Measurements from ENCODE around the gene ZNF600. TPM values are rescaled to one million over a fixed set of nuclear protein-coding genes. Genes with fewer than 3 reads are reported as not detected.
"Not testable (repeated sequence)": the region's sequence is repeated elsewhere in the genome, so short reads cannot be mapped to it uniquely, and the experiment has no call there.

ZNF600 gene
- total and polyA plus RNA-seq, 3 experiments from 2014 or later = 20.8 to 28.1 (median 22.4) TPM

GRCh38 chr19:52820472-52821203 lies 34.0 kb upstream of the ZNF600 start:
- H3K9me3 Mint-ChIP-seq; H3K36me3 ChIP-seq (ENCODE audit: insufficient read depth, low read length); H3K9me3 ChIP-seq (ENCODE audit: low read length); CTCF ChIA-PET; H3K27me3 Mint-ChIP-seq; H3K27me3 ChIP-seq (ENCODE audit: insufficient read depth, low read length, poor library complexity, severe bottlenecking); POLR2A ChIA-PET; H3K4me1 ChIP-seq (ENCODE audit: insufficient read depth, low read length): not testable (repeated sequence)
- Mint-ChIP-seq H3K4me1 (peaks cover 29 to 32% (median 32%) of the 10 kb centered on the region in 3 donors), H3K4me3 (peak overlapping the region; percentile 89 to 96 (median 93)), H3K27ac (peak overlapping the region; percentile 27 to 97 (median 90)), H3K36me3 (peaks cover 16 to 33% (median 19%) of the 10 kb centered on the region in 3 donors)
- peak in 2 of 5 donors; percentile 1 to 2 for DNase-seq
- peak overlapping the region; percentile 63 for H3K4me3 ChIP-seq (ENCODE audit: low read length)
- H3K27ac ChIP-seq (ENCODE audit: low read depth, low read length) = peak overlapping the region; percentile 64

DNA sequence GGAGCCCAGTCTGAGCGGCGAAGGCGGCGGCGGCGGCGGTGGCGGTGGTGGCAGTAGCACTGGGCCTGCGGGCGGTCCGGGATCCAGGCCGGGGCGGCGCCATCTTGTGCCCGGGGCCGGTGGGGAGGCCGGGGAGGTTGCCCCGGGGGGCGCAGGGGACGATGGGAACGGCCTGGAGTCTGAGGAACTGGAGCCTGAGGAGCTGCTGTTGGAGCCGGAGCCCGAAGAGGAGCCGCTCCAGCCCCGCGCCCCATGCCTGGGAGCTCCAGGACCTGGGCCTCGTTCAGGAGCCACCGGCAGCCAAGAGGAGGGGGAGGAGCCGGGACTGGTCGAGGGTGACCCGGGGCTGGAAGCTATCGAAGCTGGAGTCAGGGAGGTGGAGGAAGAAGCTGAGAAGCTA lies 23.2 kb upstream of the ZNF600 start:
- DNase-seq = no peak
- H3K4me3 ChIP-seq (ENCODE audit: low read length) = no peak overlapping the region
- peak overlapping the region in 1 of 7 donors; percentile 51 for H3K4me3 Mint-ChIP-seq
- CTCF ChIA-PET = no interaction called here
- POLR2A ChIA-PET = no interaction called here
- no peaks in the 10 kb centered on the region for H3K27me3 ChIP-seq (ENCODE audit: insufficient read depth, low read length, poor library complexity, severe bottlenecking)
- H3K27me3 Mint-ChIP-seq = peaks cover 0 to 1% of the 10 kb centered on the region in 2 donors
- peak overlapping the region in 1 of 8 donors; percentile 33 for H3K27ac Mint-ChIP-seq
- peaks cover 10% of the 10 kb centered on the region for H3K9me3 ChIP-seq (ENCODE audit: low read length)
- no peaks in the 10 kb centered on the region for H3K4me1 Mint-ChIP-seq
- peaks cover 0 to 55% (median 42%) of the 10 kb centered on the region in 5 donors for H3K9me3 Mint-ChIP-seq
- H3K36me3 Mint-ChIP-seq = peaks cover 32 to 64% (median 59%) of the 10 kb centered on the region in 3 donors
- peaks cover 8% of the 10 kb centered on the region for H3K36me3 ChIP-seq (ENCODE audit: insufficient read depth, low read length)
- H3K27ac ChIP-seq (ENCODE audit: low read depth, low read length) = no peak overlapping the region
- no peaks in the 10 kb centered on the region for H3K4me1 ChIP-seq (ENCODE audit: insufficient read depth, low read length)

DNA sequence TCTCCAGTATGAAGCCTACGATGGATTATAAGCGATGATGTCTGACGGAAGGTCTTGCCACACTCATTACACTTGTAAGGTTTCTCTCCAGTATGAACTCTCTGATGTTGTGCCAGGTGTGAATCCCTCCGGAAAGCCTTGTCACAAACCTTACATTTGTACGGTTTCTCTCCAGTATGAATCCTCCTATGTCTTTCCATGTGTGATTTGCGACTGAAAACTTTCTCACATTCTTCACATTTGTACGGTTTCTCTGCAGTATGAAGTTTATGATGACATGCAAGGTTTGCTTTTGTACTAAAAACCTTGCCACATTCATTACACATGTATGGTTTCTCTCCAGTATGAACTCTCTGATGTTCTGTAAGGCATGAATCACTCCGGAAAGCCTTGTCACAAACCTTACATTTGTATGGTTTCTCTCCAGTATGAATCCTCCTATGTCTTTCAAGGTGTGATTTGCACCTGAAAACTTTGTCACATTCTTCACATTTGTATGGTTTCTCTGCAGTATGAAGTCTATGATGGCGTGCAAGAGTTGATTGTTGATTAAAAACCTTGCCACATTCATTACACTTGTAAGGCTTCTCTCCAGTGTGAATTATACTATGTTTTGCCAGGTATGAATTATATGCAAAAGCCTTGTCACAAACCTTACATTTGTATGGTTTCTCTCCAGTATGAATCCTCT lies 13.5 kb upstream of the ZNF600 start:
- H3K27ac Mint-ChIP-seq; H3K4me1 ChIP-seq (ENCODE audit: insufficient read depth, low read length); H3K27me3 Mint-ChIP-seq; H3K27me3 ChIP-seq (ENCODE audit: insufficient read depth, low read length, poor library complexity, severe bottlenecking); H3K4me1 Mint-ChIP-seq; POLR2A ChIA-PET; DNase-seq; H3K4me3 ChIP-seq (ENCODE audit: low read length); H3K27ac ChIP-seq (ENCODE audit: low read depth, low read length); CTCF ChIA-PET: not testable (repeated sequence)
- H3K36me3 ChIP-seq (ENCODE audit: insufficient read depth, low read length) = peaks cover 40% of the 10 kb centered on the region
- H3K9me3 Mint-ChIP-seq = peaks cover 39 to 93% (median 87%) of the 10 kb centered on the region in 5 donors
- peak overlapping the region in 1 of 7 donors; percentile 15 for H3K4me3 Mint-ChIP-seq
- H3K9me3 ChIP-seq (ENCODE audit: low read length) = peaks cover 65% of the 10 kb centered on the region
- peaks cover 23 to 86% (median 71%) of the 10 kb centered on the region in 3 donors for H3K36me3 Mint-ChIP-seq

GRCh38 chr19:52789440-52789839 lies 2.8 kb upstream of the ZNF600 start:
- Histone ChIP-seq H3K27ac (ENCODE audit: low read depth, low read length) (no peak overlapping the region), H3K27me3 (ENCODE audit: insufficient read depth, low read length, poor library complexity, severe bottlenecking) (no peaks in the 10 kb centered on the region), H3K4me3 (ENCODE audit: low read length) (no peak overlapping the region), H3K36me3 (ENCODE audit: insufficient read depth, low read length) (no peaks in the 10 kb centered on the region), H3K4me1 (ENCODE audit: insufficient read depth, low read length) (no peaks in the 10 kb centered on the region), H3K9me3 (ENCODE audit: low read length) (peaks cover 7% of the 10 kb centered on the region)
- DNase-seq = no peak
- Mint-ChIP-seq H3K4me1 (peaks cover 27 to 31% (median 28%) of the 10 kb centered on the region in 3 donors), H3K9me3 (peaks cover 0 to 44% (median 15%) of the 10 kb centered on the region in 5 donors), H3K27me3 (peaks cover 0 to 3% of the 10 kb centered on the region in 2 donors), H3K36me3 (peaks cover 0 to 17% (median 8%) of the 10 kb centered on the region in 3 donors), H3K4me3 (peak overlapping the region in 3 of 7 donors; percentile 32 to 92 (median 52)), H3K27ac (peak overlapping the region in 2 of 8 donors; percentile 23 to 63)
- CTCF ChIA-PET = no interaction called here
- POLR2A ChIA-PET = no interaction called here

- H3K27me3 ChIP-seq (ENCODE audit: insufficient read depth, low read length, poor library complexity, severe bottlenecking) = no peaks in the 10 kb centered on the region
- Mint-ChIP-seq H3K36me3 (peaks cover 2 to 23% (median 12%) of the 10 kb centered on the region in 3 donors), H3K27ac (peak overlapping the region; percentile 71 to 97 (median 88)), H3K4me3 (peak overlapping the region; percentile 92 to 98 (median 95)), H3K4me1 (peaks cover 36 to 44% (median 42%) of the 10 kb centered on the region in 3 donors), H3K9me3 (peaks cover 0 to 17% (median 3%) of the 10 kb centered on the region in 5 donors), H3K27me3 (no peaks in the 10 kb centered on the region)
- ChIA-PET CTCF (no interaction called here), POLR2A (no interaction called here)
- DNase-seq = peak in 1 of 5 donors; percentile 4
- no peaks in the 10 kb centered on the region for H3K36me3 ChIP-seq (ENCODE audit: insufficient read depth, low read length)
- H3K27ac ChIP-seq (ENCODE audit: low read depth, low read length) = peak overlapping the region; percentile 61
- no peaks in the 10 kb centered on the region for H3K9me3 ChIP-seq (ENCODE audit: low read length)
- H3K4me3 ChIP-seq (ENCODE audit: low read length) = peak overlapping the region; percentile 77
- H3K4me1 ChIP-seq (ENCODE audit: insufficient read depth, low read length) = no peaks in the 10 kb centered on the region
Observed at GRCh38 chr19:52786078-52786463, 520 bp downstream of the ZNF600 start.

DNA sequence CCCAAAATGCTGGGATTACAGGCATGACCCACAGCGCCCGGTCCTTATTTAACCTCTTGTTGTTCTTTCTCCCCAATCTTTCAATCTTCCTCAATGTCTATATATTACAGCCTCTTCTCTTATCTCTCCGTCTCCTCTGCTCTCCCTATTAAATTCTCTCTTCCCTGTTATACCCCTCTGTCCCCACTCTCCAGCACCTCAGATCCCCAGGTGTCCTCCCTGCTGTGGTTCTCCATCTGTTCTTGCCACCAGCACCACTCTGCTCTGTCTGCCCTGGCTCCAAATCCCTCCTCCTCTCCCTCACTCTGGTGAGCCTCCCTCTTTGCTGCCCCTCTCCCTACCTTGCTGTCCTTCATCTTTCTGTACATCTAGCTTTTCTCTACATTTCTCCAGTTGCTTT lies 1.1 kb downstream of the ZNF600 start:
- CTCF ChIA-PET = no interaction called here
- H3K27ac Mint-ChIP-seq = peak overlapping the region; percentile 39 to 95 (median 81)

DNA sequence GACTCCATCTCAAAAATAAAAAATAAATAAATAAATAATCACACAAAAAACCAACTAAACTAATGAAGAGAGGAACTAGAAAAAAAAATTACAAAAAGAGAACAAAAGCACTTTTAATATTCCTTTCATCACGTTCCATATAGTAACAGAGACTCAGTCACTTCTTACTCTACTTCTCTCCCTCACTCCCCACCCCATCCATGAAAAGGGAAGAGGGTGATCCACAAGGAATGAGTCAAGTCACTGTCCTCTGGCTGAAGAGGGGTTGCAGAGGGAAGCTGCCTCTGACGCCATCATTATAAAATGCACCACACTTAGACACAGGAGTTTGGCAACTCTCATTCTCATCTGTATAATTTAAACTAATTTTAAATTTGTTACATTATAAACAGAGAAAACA lies 3.7 kb downstream of the ZNF600 start:
- peaks cover 0 to 16% (median 3%) of the 10 kb centered on the region in 5 donors for H3K9me3 Mint-ChIP-seq
- H3K4me1 ChIP-seq (ENCODE audit: insufficient read depth, low read length); H3K27me3 Mint-ChIP-seq; DNase-seq; POLR2A ChIA-PET; H3K4me3 Mint-ChIP-seq; CTCF ChIA-PET; H3K9me3 ChIP-seq (ENCODE audit: low read length); H3K27ac Mint-ChIP-seq; H3K27me3 ChIP-seq (ENCODE audit: insufficient read depth, low read length, poor library complexity, severe bottlenecking); H3K27ac ChIP-seq (ENCODE audit: low read depth, low read length); H3K36me3 ChIP-seq (ENCODE audit: insufficient read depth, low read length); H3K4me3 ChIP-seq (ENCODE audit: low read length): not testable (repeated sequence)
- H3K36me3 Mint-ChIP-seq = peaks cover 15 to 50% (median 34%) of the 10 kb centered on the region in 3 donors
- peaks cover 60 to 70% (median 68%) of the 10 kb centered on the region in 3 donors for H3K4me1 Mint-ChIP-seq

More for the DNA sequence above, 1.1 kb downstream of the ZNF600 start:
- Histone ChIP-seq H3K9me3 (ENCODE audit: low read length) (no peaks in the 10 kb centered on the region), H3K36me3 (ENCODE audit: insufficient read depth, low read length) (no peaks in the 10 kb centered on the region), H3K27me3 (ENCODE audit: insufficient read depth, low read length, poor library complexity, severe bottlenecking) (no peaks in the 10 kb centered on the region), H3K27ac (ENCODE audit: low read depth, low read length) (peak overlapping the region; percentile 61), H3K4me1 (ENCODE audit: insufficient read depth, low read length) (no peaks in the 10 kb centered on the region), H3K4me3 (ENCODE audit: low read length) (no peak overlapping the region)
- Mint-ChIP-seq H3K4me1 (peaks cover 39 to 46% (median 45%) of the 10 kb centered on the region in 3 donors), H3K27me3 (no peaks in the 10 kb centered on the region), H3K4me3 (peak overlapping the region; percentile 92 to 98 (median 95)), H3K36me3 (peaks cover 4 to 28% (median 16%) of the 10 kb centered on the region in 3 donors), H3K9me3 (peaks cover 0 to 17% (median 3%) of the 10 kb centered on the region in 5 donors)
- POLR2A ChIA-PET = no interaction called here
- no peak for DNase-seq

DNA sequence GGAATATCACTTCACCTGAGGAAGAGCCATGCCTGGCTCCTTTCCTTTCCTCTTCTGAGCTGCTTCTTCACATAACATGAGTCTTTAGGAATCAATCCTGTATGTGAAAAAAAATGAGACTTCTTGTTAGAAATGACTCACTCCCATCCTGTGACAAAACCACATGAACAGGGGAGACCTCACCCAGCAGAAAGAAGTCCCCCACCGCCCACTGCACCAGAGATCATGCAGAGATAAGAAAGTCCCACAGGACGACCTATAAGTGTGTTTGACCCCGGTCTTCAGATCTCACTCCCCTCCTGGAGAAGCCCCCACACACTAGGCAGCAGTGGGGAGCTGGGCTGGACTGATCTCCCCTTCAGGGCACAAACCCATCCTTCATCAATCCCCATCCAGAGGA lies 7.8 kb downstream of the ZNF600 start:
- ChIA-PET CTCF (no interaction called here), POLR2A (no interaction called here)
- no peaks in the 10 kb centered on the region for H3K36me3 ChIP-seq (ENCODE audit: insufficient read depth, low read length)
- H3K4me3 Mint-ChIP-seq = peak overlapping the region; percentile 8 to 77 (median 68)
- peak in 4 of 5 donors; percentile 10 to 67 (median 41) for DNase-seq
- H3K9me3 Mint-ChIP-seq = peaks cover 0 to 20% (median 3%) of the 10 kb centered on the region in 5 donors
- H3K4me1 Mint-ChIP-seq = peaks cover 37 to 41% (median 39%) of the 10 kb centered on the region in 3 donors
- H3K4me1 ChIP-seq (ENCODE audit: insufficient read depth, low read length) = peaks cover 9% of the 10 kb centered on the region
- peak overlapping the region; percentile 21 to 91 (median 88) for H3K27ac Mint-ChIP-seq
- peaks cover 20 to 61% (median 47%) of the 10 kb centered on the region in 3 donors for H3K36me3 Mint-ChIP-seq
- no peak overlapping the region for H3K4me3 ChIP-seq (ENCODE audit: low read length)
- H3K27ac ChIP-seq (ENCODE audit: low read depth, low read length) = no peak overlapping the region
- no peaks in the 10 kb centered on the region for H3K27me3 ChIP-seq (ENCODE audit: insufficient read depth, low read length, poor library complexity, severe bottlenecking)
- H3K27me3 Mint-ChIP-seq = no peaks in the 10 kb centered on the region
- no peaks in the 10 kb centered on the region for H3K9me3 ChIP-seq (ENCODE audit: low read length)
